ENCODE data around the gene RFNG. TPM values are rescaled to one million over a fixed set of nuclear protein-coding genes. Genes with fewer than 3 reads are reported as not detected.

RFNG gene
- total RNA-seq, 1 donor from 2014 or later: 45.8 TPM

DNA sequence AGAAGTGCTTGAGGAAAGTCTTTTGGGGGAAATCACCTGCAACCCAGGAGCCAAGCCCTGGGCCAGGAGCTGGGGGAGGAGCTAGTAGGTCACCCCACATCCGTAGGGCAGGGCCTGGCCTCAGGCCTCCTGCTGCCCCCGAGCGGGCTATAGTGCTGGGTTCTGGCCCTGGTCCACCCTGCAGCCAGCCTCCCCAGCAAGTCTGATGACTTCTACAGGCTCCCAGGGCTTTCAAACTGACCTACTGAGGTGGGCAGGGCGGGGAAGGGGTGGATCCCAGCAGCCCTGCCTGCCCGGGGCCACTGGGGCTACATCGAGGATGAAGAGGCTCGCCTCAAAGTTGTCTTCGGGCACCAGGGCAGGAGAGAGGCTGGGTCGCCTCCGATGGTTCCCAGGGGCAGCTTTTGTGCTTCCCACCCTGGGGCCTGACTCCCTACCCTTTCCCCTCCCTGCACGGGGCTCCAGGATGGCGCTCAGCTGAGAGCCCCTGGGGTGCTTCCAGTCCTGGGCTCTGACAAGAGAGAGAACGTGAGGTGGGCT, 33.9 kb downstream of the RFNG start:
- DNase-seq (ENCODE audit: low spot score) (no peak), ATAC-seq (no peak)

- DNase-seq (ENCODE audit: low spot score): no peak
- no peak for ATAC-seq
Measured at GRCh38 chr17:82016875-82017459, 34.6 kb downstream of the RFNG start.

- DNase-seq (ENCODE audit: low spot score) (no peak), ATAC-seq (no peak)
Measured at GRCh38 chr17:82016061-82016874, 35.3 kb downstream of the RFNG start.

DNA sequence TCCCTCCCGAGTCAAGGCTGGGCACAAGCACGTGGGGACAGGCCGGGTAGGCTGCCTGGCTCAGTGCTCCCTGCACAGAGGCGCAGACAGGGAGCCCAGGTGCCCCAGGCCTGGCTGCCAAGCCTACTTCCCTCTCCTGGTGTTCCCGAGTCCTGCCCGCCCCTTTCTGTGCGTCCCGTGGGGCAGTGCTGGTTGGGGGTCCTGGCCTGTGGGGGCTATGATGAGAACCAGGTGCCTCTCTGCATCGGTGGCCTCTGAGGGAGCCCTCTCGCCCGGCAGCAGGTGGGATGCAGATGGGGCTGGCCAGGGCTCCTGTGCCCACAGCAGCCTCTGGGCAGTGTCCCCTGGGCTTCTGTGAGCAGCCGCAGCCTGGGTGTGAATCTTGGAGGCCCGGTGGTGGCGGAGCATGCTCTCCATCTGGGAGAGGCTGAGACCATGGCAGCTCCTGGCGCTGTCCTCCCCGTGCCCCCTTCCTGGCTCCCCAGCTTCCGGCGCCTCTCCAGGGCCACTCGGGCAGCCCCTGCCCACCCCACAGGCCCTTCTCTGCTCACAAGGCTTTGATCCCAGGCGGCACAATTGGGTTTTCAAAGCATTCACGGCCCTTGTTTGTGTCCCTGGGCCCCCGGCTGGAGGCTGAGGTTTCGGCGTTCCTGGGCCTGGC, 36.2 kb downstream of the RFNG start:
- DNase-seq (ENCODE audit: low spot score) (no peak), ATAC-seq (no peak)

DNA sequence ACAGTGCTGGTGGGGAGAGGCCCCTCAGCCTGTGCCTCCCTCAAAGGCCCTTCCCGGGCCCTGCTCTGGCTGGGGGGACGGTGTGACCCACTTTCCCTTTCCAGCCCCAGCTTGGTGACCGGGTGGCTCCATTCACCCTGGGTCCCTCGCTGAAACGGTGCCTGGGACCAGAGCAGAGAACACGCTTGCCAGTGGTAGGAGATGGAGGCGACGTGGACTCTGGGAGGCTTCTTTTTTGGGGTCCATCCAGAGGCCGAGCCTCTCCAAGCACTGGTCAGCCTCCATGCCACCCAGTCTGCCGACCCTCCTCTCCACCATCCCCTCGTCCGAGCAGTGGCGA, 36.7 kb downstream of the RFNG start:
- DNase-seq (ENCODE audit: low spot score) (no peak), ATAC-seq (no peak)

GRCh38 chr17:82014432-82014831, 37.2 kb downstream of the RFNG start:
- no peak for ATAC-seq

GRCh38 chr17:82013772-82014321, 37.8 kb downstream of the RFNG start:
- DNase-seq (ENCODE audit: low spot score): no peak
- no peak for ATAC-seq

More at GRCh38 chr17:82014432-82014831, 37.2 kb downstream of the RFNG start:
- DNase-seq (ENCODE audit: low spot score): no peak

DNA sequence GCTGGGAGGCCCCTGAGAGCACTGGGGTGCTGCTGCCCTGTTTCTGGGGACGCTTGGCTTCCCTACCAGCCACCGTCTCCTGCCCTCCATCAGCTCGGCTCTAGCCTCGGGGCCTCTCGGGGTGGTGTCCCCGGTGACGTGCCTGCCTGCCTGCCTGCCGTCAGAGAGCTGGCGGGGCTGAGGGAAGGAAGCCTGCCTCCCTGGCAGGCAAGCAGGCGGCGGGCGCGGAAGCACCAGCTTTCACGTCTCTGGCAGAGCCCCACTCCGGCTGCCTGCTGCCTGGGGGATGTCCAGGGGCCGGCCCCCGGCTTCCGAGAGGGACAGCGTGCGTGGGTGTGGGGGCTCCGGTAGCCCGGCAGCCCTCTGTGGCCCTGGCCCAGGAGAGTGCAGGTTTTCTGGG, 38.3 kb downstream of the RFNG start:
- ATAC-seq (no peak), DNase-seq (ENCODE audit: low spot score) (no peak)

DNA sequence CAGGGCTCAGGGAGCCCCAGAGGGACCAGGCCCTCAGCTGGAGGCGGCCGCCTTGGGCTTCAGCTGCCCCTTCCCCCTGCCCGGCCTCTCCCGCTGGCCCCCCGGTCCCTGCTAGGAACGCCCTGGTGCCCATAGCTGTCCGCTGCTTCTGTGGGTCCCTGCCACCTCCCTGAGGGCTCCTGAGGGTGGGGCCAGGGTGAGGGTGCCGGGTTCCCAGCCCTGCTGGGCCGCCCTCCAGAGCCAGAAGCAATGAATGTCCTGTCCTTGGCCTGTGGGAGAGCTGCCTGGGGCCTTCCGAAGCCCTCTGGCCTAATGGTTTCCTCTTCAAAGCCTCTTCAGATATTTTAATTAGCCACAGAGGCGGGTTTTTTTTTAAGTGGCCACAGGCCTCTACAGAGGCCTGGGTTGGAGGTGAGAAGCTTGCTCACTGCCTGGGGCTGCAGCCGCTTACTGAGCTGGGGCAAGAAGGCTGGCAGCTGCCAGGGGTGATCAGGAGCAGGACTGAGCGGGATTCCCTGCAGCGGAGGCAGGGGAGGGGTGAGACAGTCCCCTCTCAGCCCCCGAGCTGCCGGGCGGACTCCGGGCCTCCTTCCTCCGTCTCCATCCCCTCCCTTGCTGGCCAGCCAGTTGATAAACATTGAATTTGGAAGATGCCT, 38.8 kb downstream of the RFNG start:
- no peak for DNase-seq (ENCODE audit: low spot score)
- ATAC-seq: no peak

GRCh38 chr17:82012261-82012639, 39.4 kb downstream of the RFNG start:
- DNase-seq (ENCODE audit: low spot score): no peak
- ATAC-seq: no peak

DNA sequence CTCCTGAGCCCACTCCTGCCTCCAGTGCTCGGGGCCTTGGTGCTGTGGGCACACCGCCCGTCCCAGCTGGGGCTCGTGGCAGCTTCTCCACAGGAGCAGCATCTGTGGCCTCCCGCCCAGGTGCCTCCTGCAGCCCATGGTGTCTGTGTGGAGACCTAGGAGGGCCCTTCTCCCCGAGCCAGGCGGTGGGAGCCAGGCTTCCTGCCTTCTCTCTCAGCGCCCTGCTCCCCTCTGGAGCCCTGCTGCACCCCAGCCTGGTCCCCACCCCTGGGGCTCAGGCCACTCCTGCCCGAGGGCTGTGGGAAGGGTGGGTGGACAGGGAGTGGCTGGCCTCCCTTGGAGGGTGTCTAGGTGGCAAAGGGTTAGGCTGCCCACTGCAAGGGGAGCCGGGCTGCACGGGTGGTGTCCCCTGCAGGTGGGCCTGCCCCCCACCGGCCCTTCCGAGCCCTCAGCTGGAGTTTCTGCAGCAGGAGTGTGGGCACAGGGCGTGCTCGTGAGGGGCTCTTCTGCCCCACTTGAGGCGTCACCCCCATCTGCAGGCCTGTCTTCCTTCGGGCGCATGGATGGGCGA, 39.9 kb downstream of the RFNG start:
- DNase-seq (ENCODE audit: low spot score) (no peak), ATAC-seq (no peak)

- DNase-seq (ENCODE audit: low spot score): no peak
Measured at GRCh38 chr17:82010575-82011525, 40.8 kb downstream of the RFNG start.

DNA sequence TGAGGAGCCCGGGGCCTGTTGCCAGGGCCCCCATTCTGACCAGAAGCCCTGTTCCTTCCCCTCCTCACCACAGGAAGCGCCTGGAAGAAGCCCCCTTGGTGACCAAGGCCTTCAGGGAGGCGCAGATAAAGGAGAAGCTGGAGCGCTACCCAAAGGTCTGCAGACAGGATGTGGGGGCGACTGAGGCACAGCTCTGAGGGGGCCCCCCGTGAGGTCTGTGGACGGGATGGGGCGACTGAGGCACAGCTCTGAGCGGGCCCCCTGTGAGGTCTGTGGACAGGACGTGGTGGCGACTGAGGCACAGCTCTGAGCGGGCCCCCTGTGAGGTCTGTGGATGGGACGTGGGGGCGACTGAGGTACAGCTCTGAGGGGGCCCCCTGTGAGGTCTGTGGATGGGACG, 42.2 kb downstream of the RFNG start:
- ATAC-seq (no peak), DNase-seq (ENCODE audit: low spot score) (no peak)

More at GRCh38 chr17:82010575-82011525, 40.8 kb downstream of the RFNG start:
- no peak for ATAC-seq

DNA sequence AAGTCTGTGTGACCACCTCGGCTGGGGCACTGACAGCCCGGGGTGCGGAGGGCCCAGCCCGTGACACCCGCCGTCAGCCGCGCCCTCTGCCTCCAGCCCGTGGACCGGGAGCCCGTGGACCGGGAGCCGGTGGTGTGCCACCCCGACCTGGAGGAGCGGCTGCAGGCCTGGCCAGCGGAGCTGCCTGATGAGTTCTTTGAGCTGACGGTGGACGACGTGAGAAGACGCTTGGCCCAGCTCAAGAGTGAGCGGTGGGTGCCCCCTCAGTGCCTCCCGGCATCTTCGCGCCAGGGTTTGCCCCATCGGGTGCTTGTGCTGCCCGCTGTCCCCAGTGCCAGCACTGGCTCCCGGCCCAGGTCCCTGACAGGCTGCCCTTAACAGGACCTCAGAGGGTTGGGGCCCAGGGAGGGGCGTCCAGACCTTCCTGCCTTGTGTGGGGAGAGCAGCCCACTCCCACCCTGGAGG, 42.6 kb downstream of the RFNG start:
- ATAC-seq (no peak), DNase-seq (ENCODE audit: low spot score) (no peak)

GRCh38 chr17:82008258-82008940, 43.2 kb downstream of the RFNG start:
- no peak for DNase-seq (ENCODE audit: low spot score)
- no peak for ATAC-seq

GRCh38 chr17:82007495-82008257, 43.9 kb downstream of the RFNG start:
- ATAC-seq (no peak), DNase-seq (ENCODE audit: low spot score) (no peak)

- no peak for DNase-seq (ENCODE audit: low spot score)
Measured at GRCh38 chr17:82007228-82007494, 44.5 kb downstream of the RFNG start.

DNA sequence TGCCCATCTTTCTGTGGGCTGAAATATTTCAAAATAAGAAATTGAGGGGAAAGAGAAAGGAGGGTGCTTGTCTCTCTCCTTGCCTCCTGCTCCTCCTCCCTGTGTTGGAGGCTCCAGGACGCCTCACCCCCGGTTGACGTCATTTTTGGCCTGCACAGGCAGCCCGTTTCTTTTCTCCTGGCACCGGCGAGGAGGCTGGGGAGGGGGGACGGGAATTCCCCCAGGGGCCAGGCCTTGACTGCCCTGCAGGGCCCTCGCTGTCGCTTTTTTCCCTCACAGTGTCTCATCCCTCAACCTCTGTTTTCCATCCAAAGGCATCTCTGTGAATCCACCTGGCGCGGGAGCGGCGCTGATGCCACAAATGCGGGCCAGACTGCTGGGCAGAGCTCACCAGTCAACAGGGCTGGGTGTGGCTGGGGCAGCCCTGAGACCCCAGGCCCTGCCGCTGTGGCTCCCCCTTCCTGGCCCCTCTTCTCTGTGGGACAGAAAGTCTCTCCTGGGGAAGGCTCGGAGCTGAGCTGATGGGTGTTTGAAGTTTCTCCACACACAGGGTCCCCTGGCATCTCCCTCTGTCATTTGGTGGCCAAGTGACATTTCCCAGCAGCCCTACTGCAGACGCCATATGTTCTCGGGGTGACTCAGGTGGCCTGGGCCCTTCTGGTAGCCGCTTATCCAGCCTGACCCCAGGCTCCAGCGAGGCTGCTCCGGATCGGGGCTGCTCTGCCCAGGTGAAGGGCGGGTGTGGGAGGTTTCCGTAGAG, 45.0 kb downstream of the RFNG start:
- no peak for ATAC-seq

More at GRCh38 chr17:82007228-82007494, 44.5 kb downstream of the RFNG start:
- no peak for ATAC-seq

More for the DNA sequence above, 45.0 kb downstream of the RFNG start:
- DNase-seq (ENCODE audit: low spot score): no peak
